Hepatocyte (in vitro differentiated cells): ENCODE measurements around the gene PRAMEF1. TPM values are rescaled to one million over a fixed set of nuclear protein-coding genes. Genes with fewer than 3 reads are reported as not detected.

ENCODE experiments used
- DNase-seq: peaks from one replicate; pipeline ENCODE4 v3.0.0-alpha.2; 2016; ENCODE audit warnings: low spot score
- H2AFZ ChIP-seq: fragments of 200-600 bp; sonication (generic); 2 replicates; pipeline ENCODE4 v1.6.0; 2016; ENCODE audit warnings: antibody characterized with exemption, mild to moderate bottlenecking
- H3K27ac ChIP-seq: fragments of 200-600 bp; sonication (generic); 2 replicates; pipeline ENCODE4 v1.5.1; 2016; ENCODE audit warnings: mild to moderate bottlenecking
- H3K27me3 ChIP-seq: fragments of 200-600 bp; sonication (generic); 2 replicates; pipeline ENCODE4 v1.6.1; 2016
- H3K36me3 ChIP-seq: fragments of 200-600 bp; sonication (generic); replicated peaks from 2 replicates; pipeline ENCODE4 v1.5.1; 2016; ENCODE audit warnings: low read depth; ENCODE audit not compliant: insufficient read depth
- H3K4me1 ChIP-seq: fragments of 200-600 bp; sonication (generic); 2 replicates; pipeline ENCODE4 v1.5.1; 2016; ENCODE audit warnings: mild to moderate bottlenecking, moderate library complexity; ENCODE audit not compliant: insufficient read depth
- H3K4me2 ChIP-seq: fragments of 200-600 bp; sonication (generic); 2 replicates; pipeline ENCODE4 v1.6.0; 2016
- H3K4me3 ChIP-seq: fragments of 200-600 bp; sonication (generic); 2 replicates; pipeline ENCODE4 v1.5.1; 2016; ENCODE audit warnings: mild to moderate bottlenecking
- H3K79me2 ChIP-seq: fragments of 200-600 bp; sonication (generic); 2 replicates; pipeline ENCODE4 v1.6.0; 2017; ENCODE audit warnings: mild to moderate bottlenecking
- H3K9me2 ChIP-seq: fragments of 200-600 bp; sonication (generic); replicated peaks from 2 replicates; pipeline ENCODE4 v1.6.0; 2017; ENCODE audit warnings: mild to moderate bottlenecking; ENCODE audit not compliant: insufficient read depth
- H3K9me3 ChIP-seq: fragments of 200-600 bp; sonication (generic); 2 replicates; pipeline ENCODE4 v1.5.1; 2016; ENCODE audit warnings: low read depth, mild to moderate bottlenecking
- H4K20me1 ChIP-seq: fragments of 200-600 bp; sonication (generic); 2 replicates; pipeline ENCODE4 v1.6.0; 2016; ENCODE audit warnings: mild to moderate bottlenecking; ENCODE audit not compliant: insufficient read depth, poor library complexity, severe bottlenecking
- CTCF ChIP-seq: fragments of 200-600 bp; sonication (generic); IDR thresholded peaks from 2 replicates; pipeline ENCODE4 v1.5.1; 2016; ENCODE audit warnings: antibody characterized with exemption, mild to moderate bottlenecking; ENCODE audit not compliant: poor library complexity
- EZH2 ChIP-seq: fragments of 200-600 bp; sonication (generic); IDR thresholded peaks from 2 replicates; pipeline ENCODE4 v1.6.1; 2016; ENCODE audit warnings: antibody characterized with exemption, mild to moderate bottlenecking, borderline replicate concordance
- EZH2phosphoT487 ChIP-seq: fragments of 200-600 bp; sonication (generic); IDR thresholded peaks from one replicate; pipeline ENCODE4 v1.6.1; 2018; ENCODE audit warnings: antibody characterized with exemption, mild to moderate bottlenecking, low read depth, moderate library complexity; ENCODE audit not compliant: unreplicated experiment, severe bottlenecking
- WGBS: methylation state at CpG from one replicate; pipeline ENCODE4 v1.1.6; 2016; ENCODE audit warnings: low lambda C conversion rate; ENCODE audit errors: missing lambda C conversion rate; 5-methylcytosine and 5-hydroxymethylcytosine counted together
- polyA plus RNA-seq: library from polyadenylated mRNA; unstranded; fragments of >200 nt; fragmentation: Nextera tagmentation; extraction: Ambion mirVana; gene quantifications from 2 replicates; pipeline ENCODE4 v1.2.1, GENCODE V29; 2016
- total RNA-seq: library from RNA; depleted of rRNA; stranded (reverse); fragments of >200 nt; gene quantifications from 2 replicates; pipeline ENCODE4 v1.2.3, GENCODE V29; 2014

PRAMEF1 gene
- total and polyA plus RNA-seq, 2 experiments from 2014 or later = not detected

- H3K4me3 ChIP-seq = no peak overlapping the region
- no peaks in the 10 kb centered on the region for H3K4me1 ChIP-seq
- H4K20me1 ChIP-seq = no peaks in the 10 kb centered on the region
- 88% methylated on average over 8 of the region's 8 CpGs for WGBS
- H3K9me3 ChIP-seq = no peaks in the 10 kb centered on the region
- no peaks in the 10 kb centered on the region for H3K27me3 ChIP-seq
- H3K9me2 ChIP-seq = no peaks in the 10 kb centered on the region
- H3K36me3 ChIP-seq = no peaks in the 10 kb centered on the region
- no peaks in the 10 kb centered on the region for H3K79me2 ChIP-seq
- TF ChIP-seq CTCF = no peak
- no peak for TF ChIP-seq EZH2
- TF ChIP-seq EZH2phosphoT487 = no peak
- no peak overlapping the region for H2AFZ ChIP-seq
- DNase-seq = no peak
- H3K4me2 ChIP-seq = no peak overlapping the region
- no peak overlapping the region for H3K27ac ChIP-seq
These were observed 15.8 kb upstream of the PRAMEF1 start for GRCh38 chr1:12775443-12775842.

- WGBS = 93% methylated on average over 15 of the region's 15 CpGs
- no peak overlapping the region for H3K4me3 ChIP-seq
- TF ChIP-seq EZH2 (no peak), CTCF (no peak), EZH2phosphoT487 (no peak)
- no peaks in the 10 kb centered on the region for H3K4me1 ChIP-seq
- no peak for DNase-seq
- no peaks in the 10 kb centered on the region for H3K36me3 ChIP-seq
- H3K9me3 ChIP-seq = no peaks in the 10 kb centered on the region
- H4K20me1 ChIP-seq = no peaks in the 10 kb centered on the region
- H2AFZ ChIP-seq = no peak overlapping the region
- no peaks in the 10 kb centered on the region for H3K79me2 ChIP-seq
- no peaks in the 10 kb centered on the region for H3K9me2 ChIP-seq
- no peak overlapping the region for H3K27ac ChIP-seq
- H3K4me2 ChIP-seq = no peak overlapping the region
- no peaks in the 10 kb centered on the region for H3K27me3 ChIP-seq
These were observed 14.2 kb upstream of the PRAMEF1 start for GRCh38 chr1:12776801-12777557.

GRCh38 chr1:12778061-12778460 lies 13.1 kb upstream of the PRAMEF1 start:
- WGBS = 82% methylated on average over 4 of the region's 4 CpGs
- Histone ChIP-seq H3K4me1 (no peaks in the 10 kb centered on the region), H3K36me3 (no peaks in the 10 kb centered on the region), H4K20me1 (no peaks in the 10 kb centered on the region), H2AFZ (no peak overlapping the region), H3K4me3 (no peak overlapping the region), H3K27ac (no peak overlapping the region), H3K27me3 (no peaks in the 10 kb centered on the region), H3K79me2 (no peaks in the 10 kb centered on the region), H3K4me2 (no peak overlapping the region), H3K9me3 (no peaks in the 10 kb centered on the region), H3K9me2 (no peaks in the 10 kb centered on the region)
- no peak for TF ChIP-seq EZH2phosphoT487
- TF ChIP-seq EZH2 = no peak
- TF ChIP-seq CTCF = no peak
- no peak for DNase-seq
